ENCODE results near the gene LMAN2L.

LMAN2L gene

DNA sequence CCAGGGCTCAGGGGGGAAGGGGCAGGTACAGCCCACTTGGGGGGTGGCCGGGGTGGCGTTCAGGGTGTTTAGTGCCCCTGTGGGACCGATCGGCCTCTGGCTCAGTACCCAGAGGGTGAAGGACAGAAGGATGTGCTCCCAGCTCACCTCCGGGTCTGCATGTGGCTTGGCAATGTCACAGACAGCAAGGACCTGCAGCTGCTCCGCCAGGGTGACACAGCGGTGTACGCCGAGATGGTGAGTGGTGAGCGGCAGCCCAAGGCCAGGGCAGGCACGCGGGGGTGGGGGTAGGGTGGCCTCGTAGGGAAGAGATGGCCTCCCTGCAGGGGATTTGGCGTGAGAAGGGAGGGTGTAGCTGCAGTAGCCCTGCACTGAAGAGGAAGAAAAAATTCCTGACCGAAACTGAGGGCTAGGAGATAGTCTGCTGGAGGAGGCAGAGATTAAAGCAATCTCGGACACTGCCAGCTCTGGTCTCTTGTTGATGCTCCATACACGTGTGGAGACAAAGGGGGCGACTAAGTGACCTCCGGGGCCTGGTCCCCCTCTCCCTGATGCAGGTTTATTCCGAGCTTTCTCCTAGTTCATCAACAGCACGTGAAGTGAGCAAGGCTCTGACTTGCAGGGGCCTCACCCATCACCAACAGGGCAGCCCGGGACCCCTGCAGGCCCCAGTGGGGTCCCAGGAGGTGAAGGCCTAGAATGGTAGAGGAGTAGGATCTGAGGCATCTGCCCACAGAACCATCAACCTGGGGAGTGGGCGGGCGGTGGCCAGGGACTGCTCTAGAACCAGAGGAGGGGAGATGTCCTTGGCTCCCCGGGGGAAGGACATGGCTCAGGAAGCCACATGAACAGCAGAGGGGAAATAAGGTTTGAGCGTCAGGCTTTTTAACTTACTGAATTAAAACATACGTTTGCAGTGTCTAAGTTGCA, 51.9 kb downstream of the LMAN2L start:
- Histone ChIP-seq H3K27me3 (ENCODE audit: control insufficient read depth, insufficient read depth, low read length, poor library complexity, severe bottlenecking) (no peaks in the 10 kb centered on the region), H3K27ac (ENCODE audit: insufficient read depth, low read depth, low read length, poor library complexity, severe bottlenecking) (no peak overlapping the region), H3K4me3 (ENCODE audit: insufficient read depth, low read depth, low read length) (no peak overlapping the region), H3K4me1 (ENCODE audit: control insufficient read depth, insufficient read depth, low read length) (peaks cover 4% of the 10 kb centered on the region), H3K36me3 (ENCODE audit: control insufficient read depth, insufficient read depth, low read length) (no peaks in the 10 kb centered on the region), H3K9me3 (ENCODE audit: control insufficient read depth, low read length) (no peaks in the 10 kb centered on the region)
- WGBS, 2 experiments = 83 to 84% methylated on average over 27 of the region's 27 CpGs

DNA sequence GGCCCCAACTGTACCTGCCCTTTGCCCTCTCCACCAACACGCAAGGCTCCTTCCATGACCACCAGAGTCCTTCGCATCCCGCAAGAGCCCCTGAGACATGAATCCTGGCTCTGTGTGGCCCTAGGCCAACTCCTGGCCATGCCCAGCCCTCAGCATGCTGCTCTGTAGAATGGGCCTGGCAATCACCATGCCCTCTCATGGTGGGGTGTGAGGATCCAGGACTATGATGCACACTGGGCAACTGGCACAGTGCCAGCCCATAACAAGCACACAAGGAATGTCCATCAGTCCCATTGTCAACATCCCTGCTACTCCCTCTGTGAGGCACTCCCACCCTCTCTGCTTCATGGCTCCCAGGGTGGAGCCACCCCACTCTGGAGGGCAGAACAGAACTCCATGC, 52.6 kb downstream of the LMAN2L start:
- Histone ChIP-seq H3K36me3 (ENCODE audit: control insufficient read depth, insufficient read depth, low read length) (no peaks in the 10 kb centered on the region), H3K27ac (ENCODE audit: insufficient read depth, low read depth, low read length, poor library complexity, severe bottlenecking) (no peak overlapping the region), H3K4me1 (ENCODE audit: control insufficient read depth, insufficient read depth, low read length) (peaks cover 4% of the 10 kb centered on the region), H3K27me3 (ENCODE audit: control insufficient read depth, insufficient read depth, low read length, poor library complexity, severe bottlenecking) (no peaks in the 10 kb centered on the region), H3K4me3 (ENCODE audit: insufficient read depth, low read depth, low read length) (no peak overlapping the region), H3K9me3 (ENCODE audit: control insufficient read depth, low read length) (no peaks in the 10 kb centered on the region)
- 96 to 97% methylated on average over 3 of the region's 3 CpGs for WGBS, 2 experiments

DNA sequence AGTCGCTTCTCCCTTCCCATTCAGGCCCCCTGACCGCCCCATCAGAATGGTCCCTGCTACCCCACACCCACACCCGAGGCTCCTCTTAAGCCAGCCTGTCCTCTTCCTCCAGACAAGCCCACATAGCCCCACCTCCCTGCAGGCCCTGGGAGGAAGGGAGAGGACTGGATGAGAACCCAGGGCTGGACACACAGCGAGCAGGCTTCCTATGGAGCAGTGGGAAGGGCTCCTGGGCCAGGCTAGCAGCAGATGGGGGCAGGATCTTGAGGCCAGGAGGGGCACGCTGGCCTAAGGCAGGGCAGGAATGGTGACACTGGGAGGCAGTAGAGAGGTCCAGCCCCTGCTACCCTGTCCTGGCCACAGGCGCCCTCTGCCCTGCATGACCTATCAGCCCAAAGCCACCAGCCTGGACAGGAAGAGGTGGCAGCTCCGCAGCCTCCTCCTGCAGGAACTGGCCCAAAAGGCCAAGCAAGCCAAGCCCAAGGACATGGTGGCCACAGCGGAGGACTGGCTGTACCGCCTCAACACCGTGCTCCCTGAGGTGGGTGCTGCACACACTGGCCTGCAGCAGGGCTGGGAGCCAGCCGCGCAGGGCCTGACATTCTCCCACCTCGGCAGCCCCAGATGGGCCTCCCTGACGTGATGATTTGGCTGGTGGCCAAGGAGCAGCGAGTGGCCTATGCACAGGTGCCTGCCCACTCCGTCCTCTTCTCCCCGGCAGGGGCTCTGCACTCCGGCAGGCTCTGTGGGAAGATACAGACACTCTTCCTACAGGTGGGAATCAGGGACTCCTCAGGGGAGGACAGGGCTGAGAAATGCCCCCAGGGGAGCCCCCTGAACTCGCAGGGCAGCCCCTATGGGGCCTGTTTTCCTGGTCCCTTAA, 54.0 kb downstream of the LMAN2L start:
- no peaks in the 10 kb centered on the region for H3K9me3 ChIP-seq (ENCODE audit: control insufficient read depth, low read length)
- H3K27me3 ChIP-seq (ENCODE audit: control insufficient read depth, insufficient read depth, low read length, poor library complexity, severe bottlenecking) = no peaks in the 10 kb centered on the region
- H3K4me1 ChIP-seq (ENCODE audit: control insufficient read depth, insufficient read depth, low read length) = peaks cover 4% of the 10 kb centered on the region
- 83 to 84% methylated on average over 19 of the region's 19 CpGs for WGBS, 2 experiments
- H3K27ac ChIP-seq (ENCODE audit: insufficient read depth, low read depth, low read length, poor library complexity, severe bottlenecking) = no peak overlapping the region
- no peak overlapping the region for H3K4me3 ChIP-seq (ENCODE audit: insufficient read depth, low read depth, low read length)
- no peaks in the 10 kb centered on the region for H3K36me3 ChIP-seq (ENCODE audit: control insufficient read depth, insufficient read depth, low read length)

DNA sequence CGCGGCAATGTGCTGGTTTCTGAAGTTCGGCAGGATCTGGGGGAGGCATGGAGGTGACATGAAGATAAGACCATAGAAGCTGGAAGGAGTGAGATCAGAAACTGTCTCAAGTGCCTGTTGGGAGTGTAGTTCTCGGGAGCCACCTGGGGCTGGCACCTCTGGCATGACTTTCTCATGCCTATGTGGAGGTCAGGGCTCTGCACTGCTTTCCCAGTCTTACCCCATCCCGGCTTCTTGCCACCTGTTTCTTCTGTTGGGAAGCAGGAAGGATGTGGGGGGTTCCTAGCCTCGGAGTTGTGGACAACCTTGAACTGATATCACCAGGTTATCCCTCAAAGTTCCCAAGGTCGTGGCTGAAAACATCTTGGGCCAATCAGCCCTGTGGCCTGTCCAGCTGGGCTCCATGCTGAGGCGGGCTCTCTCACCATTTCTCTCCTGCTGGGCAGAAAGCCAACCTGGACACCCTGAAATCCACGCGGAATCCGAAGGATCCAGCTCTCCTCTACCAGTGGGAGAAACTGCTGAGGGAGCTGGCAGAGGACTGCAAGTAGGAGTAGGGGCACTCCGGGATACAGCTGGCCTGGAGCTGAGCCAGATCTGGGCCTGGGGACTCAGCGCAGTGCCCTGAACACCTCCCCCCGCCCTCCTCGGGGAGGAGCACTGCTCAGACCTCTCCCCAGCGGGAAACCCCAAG, 54.8 kb downstream of the LMAN2L start:
- Histone ChIP-seq H3K36me3 (ENCODE audit: control insufficient read depth, insufficient read depth, low read length) (no peaks in the 10 kb centered on the region), H3K4me3 (ENCODE audit: insufficient read depth, low read depth, low read length) (no peak overlapping the region)

DNA sequence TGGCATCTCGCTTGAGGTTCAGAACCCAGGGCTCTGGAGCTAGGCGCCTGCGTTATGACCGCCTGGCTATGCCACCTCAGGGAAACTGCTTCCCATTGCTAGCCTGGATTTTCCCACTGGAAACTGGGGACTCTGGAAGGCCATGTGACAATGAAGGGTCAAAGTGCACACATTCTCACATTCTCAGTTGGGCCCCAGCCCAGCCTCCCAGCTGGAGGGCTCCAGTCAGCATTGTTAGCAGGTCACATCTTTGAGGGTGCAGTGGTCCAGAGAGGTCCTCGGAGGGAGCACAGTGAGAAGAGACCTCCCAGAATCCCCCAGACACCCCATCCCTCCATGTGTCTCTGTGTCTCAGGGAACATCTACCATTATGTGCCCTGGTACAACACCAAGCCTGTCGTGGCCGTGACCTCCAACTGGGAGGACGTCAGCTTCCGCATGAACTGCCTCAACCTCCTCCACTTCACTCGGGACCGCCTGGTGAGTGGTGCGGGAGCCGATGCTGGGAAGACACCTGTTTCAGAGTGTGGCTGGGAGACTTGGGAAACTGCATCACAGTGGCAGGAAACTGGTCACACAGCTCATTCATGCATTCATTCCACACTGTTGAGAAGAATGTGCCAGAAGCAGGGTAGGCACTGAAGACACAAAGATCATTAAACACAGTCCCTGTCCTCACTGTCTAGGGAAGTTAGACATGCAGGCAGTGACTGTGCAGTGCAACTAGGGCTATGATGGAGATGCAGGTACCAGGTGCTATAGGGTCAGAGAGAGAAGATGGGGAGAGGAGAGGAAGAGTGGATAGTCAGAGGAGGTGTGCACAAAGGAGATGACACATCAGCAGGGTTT, 55.7 kb downstream of the LMAN2L start:
- 91 to 94% methylated on average over 13 of the region's 13 CpGs for WGBS, 2 experiments
- H3K27me3 ChIP-seq (ENCODE audit: control insufficient read depth, insufficient read depth, low read length, poor library complexity, severe bottlenecking) = no peaks in the 10 kb centered on the region
- H3K36me3 ChIP-seq (ENCODE audit: control insufficient read depth, insufficient read depth, low read length) = no peaks in the 10 kb centered on the region

More for the DNA sequence above, 54.8 kb downstream of the LMAN2L start:
- Histone ChIP-seq H3K27me3 (ENCODE audit: control insufficient read depth, insufficient read depth, low read length, poor library complexity, severe bottlenecking) (no peaks in the 10 kb centered on the region), H3K27ac (ENCODE audit: insufficient read depth, low read depth, low read length, poor library complexity, severe bottlenecking) (no peak overlapping the region), H3K9me3 (ENCODE audit: control insufficient read depth, low read length) (no peaks in the 10 kb centered on the region), H3K4me1 (ENCODE audit: control insufficient read depth, insufficient read depth, low read length) (peaks cover 6% of the 10 kb centered on the region)
- 89 to 90% methylated on average over 16 of the region's 16 CpGs for WGBS, 2 experiments

GRCh38 chr2:96683307-96683706, 56.6 kb downstream of the LMAN2L start:
- no peak overlapping the region for H3K4me3 ChIP-seq (ENCODE audit: insufficient read depth, low read depth, low read length)
- H3K4me1 ChIP-seq (ENCODE audit: control insufficient read depth, insufficient read depth, low read length) = peaks cover 12% of the 10 kb centered on the region
- H3K9me3 ChIP-seq (ENCODE audit: control insufficient read depth, low read length) = no peaks in the 10 kb centered on the region
- WGBS, 2 experiments = 87 to 96% methylated on average over 4 to 5 of the region's 5 CpGs
- H3K27ac ChIP-seq (ENCODE audit: insufficient read depth, low read depth, low read length, poor library complexity, severe bottlenecking) = no peak overlapping the region
- H3K27me3 ChIP-seq (ENCODE audit: control insufficient read depth, insufficient read depth, low read length, poor library complexity, severe bottlenecking) = no peaks in the 10 kb centered on the region
- H3K36me3 ChIP-seq (ENCODE audit: control insufficient read depth, insufficient read depth, low read length) = no peaks in the 10 kb centered on the region

More for the DNA sequence above, 55.7 kb downstream of the LMAN2L start:
- H3K4me1 ChIP-seq (ENCODE audit: control insufficient read depth, insufficient read depth, low read length) = peaks cover 12% of the 10 kb centered on the region
- no peak overlapping the region for H3K4me3 ChIP-seq (ENCODE audit: insufficient read depth, low read depth, low read length)
- H3K27ac ChIP-seq (ENCODE audit: insufficient read depth, low read depth, low read length, poor library complexity, severe bottlenecking) = no peak overlapping the region
- no peaks in the 10 kb centered on the region for H3K9me3 ChIP-seq (ENCODE audit: control insufficient read depth, low read length)

- Histone ChIP-seq H3K4me1 (ENCODE audit: control insufficient read depth, insufficient read depth, low read length) (peaks cover 8% of the 10 kb centered on the region), H3K27me3 (ENCODE audit: control insufficient read depth, insufficient read depth, low read length, poor library complexity, severe bottlenecking) (no peaks in the 10 kb centered on the region), H3K9me3 (ENCODE audit: control insufficient read depth, low read length) (no peaks in the 10 kb centered on the region), H3K4me3 (ENCODE audit: insufficient read depth, low read depth, low read length) (no peak overlapping the region), H3K27ac (ENCODE audit: insufficient read depth, low read depth, low read length, poor library complexity, severe bottlenecking) (no peak overlapping the region), H3K36me3 (ENCODE audit: control insufficient read depth, insufficient read depth, low read length) (no peaks in the 10 kb centered on the region)
- 92 to 98% methylated on average over 4 of the region's 4 CpGs for WGBS, 2 experiments
Measured at GRCh38 chr2:96681540-96681939, 58.3 kb downstream of the LMAN2L start.

DNA sequence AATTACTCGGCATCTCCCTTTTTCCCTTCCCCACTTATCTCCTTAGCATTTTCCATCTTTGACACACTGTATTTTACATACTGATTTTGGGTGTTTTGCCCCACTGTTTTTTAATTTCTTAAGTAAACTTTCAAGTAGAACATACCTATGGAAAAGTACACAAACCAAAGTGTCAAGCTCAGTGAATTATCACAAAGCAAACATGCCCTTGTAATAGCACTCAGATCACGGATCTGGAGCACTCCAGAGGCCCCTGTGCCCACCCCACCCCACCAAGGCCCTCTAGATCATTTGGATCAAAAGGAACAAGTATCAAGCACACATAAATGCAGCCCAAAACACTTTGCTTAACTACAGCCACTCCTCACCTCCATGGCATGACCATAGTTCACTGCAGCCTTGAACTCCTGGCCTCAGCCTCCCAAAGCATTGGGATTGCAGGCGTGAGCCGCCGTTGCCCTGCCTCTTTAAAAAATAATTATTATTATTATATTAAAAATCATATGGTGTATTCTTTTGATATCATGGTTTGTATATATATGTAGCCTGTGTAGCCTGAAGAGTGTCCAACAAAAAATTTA, 59.2 kb downstream of the LMAN2L start:
- Histone ChIP-seq H3K4me3 (ENCODE audit: insufficient read depth, low read depth, low read length) (no peak overlapping the region), H3K27ac (ENCODE audit: insufficient read depth, low read depth, low read length, poor library complexity, severe bottlenecking) (no peak overlapping the region), H3K36me3 (ENCODE audit: control insufficient read depth, insufficient read depth, low read length) (no peaks in the 10 kb centered on the region), H3K4me1 (ENCODE audit: control insufficient read depth, insufficient read depth, low read length) (peaks cover 8% of the 10 kb centered on the region), H3K9me3 (ENCODE audit: control insufficient read depth, low read length) (no peaks in the 10 kb centered on the region), H3K27me3 (ENCODE audit: control insufficient read depth, insufficient read depth, low read length, poor library complexity, severe bottlenecking) (no peaks in the 10 kb centered on the region)
- WGBS, 2 experiments = 93 to 94% methylated on average over 2 to 5 of the region's 5 CpGs

DNA sequence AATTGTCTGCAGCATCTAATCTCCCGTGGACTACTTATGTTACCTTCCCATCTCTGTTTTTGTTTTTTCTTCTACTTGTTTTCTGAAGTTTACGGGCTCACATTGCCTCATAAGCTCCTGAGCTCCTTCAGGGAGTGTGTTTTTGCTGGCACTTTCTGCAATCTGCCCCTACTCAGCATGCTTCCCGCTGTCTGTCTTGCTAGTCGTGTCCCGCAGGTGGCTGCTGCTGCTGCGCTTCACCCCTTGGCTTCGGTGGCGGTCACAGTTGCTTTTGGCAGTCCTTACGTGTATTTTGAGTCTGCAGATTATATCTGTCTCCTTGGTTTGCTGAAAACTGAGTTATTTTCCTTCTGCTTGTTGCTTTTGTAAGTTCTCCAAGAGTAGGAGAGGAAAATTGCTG, 60.0 kb downstream of the LMAN2L start:
- Histone ChIP-seq H3K4me1 (ENCODE audit: control insufficient read depth, insufficient read depth, low read length) (peaks cover 8% of the 10 kb centered on the region), H3K27me3 (ENCODE audit: control insufficient read depth, insufficient read depth, low read length, poor library complexity, severe bottlenecking) (no peaks in the 10 kb centered on the region), H3K9me3 (ENCODE audit: control insufficient read depth, low read length) (no peaks in the 10 kb centered on the region), H3K4me3 (ENCODE audit: insufficient read depth, low read depth, low read length) (no peak overlapping the region), H3K27ac (ENCODE audit: insufficient read depth, low read depth, low read length, poor library complexity, severe bottlenecking) (no peak overlapping the region), H3K36me3 (ENCODE audit: control insufficient read depth, insufficient read depth, low read length) (no peaks in the 10 kb centered on the region)
- WGBS, 2 experiments = 59 to 61% methylated on average over 9 of the region's 9 CpGs

All from ectodermal cell (in vitro differentiated cells).